Occipital lobe (tissue), 2 donors: Measurements from ENCODE around the gene FLAD1. TPM values are rescaled to one million over a fixed set of nuclear protein-coding genes. Genes with fewer than 3 reads are reported as not detected.

Source experiments
- DNase-seq: peaks from one replicate; lab custom pipeline; 2025; lab: John Stamatoyannopoulos, UW
- total RNA-seq: library from RNA; depleted of rRNA; stranded (reverse); fragments of >200 nt; gene quantifications from one replicate; pipeline ENCODE4 v1.2.3, GENCODE V29; 2014

Gene FLAD1
- total RNA-seq, 1 donor from 2014 or later: 17.2 TPM

- DNase-seq: no peak
These were observed 31.1 kb upstream of the FLAD1 start for GRCh38 chr1:154951901-154952657.

GRCh38 chr1:154952664-154953063, 30.5 kb upstream of the FLAD1 start:
- DNase-seq: no peak

- DNase-seq: no peak
These were observed 29.5 kb upstream of the FLAD1 start for GRCh38 chr1:154953611-154954038.

DNA sequence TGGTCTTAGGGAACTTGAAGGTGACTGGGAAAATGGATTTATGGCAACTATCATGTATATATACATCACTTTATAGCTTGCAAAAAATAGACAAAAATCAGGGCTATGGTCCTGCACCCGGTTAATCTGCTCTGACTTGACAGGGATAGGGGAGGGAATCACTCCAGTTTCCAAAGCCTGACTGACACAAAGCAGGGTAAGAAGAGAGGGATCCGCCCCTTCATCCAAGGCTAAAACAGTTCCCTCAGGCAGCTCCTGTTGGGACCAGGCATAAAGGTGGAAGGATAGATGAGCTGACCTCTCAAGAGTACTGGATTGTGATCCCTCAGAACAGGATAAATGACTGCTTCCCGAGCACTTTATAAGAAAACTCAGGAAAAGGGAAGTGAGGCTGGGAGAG, 28.6 kb upstream of the FLAD1 start:
- DNase-seq: no peak

DNA sequence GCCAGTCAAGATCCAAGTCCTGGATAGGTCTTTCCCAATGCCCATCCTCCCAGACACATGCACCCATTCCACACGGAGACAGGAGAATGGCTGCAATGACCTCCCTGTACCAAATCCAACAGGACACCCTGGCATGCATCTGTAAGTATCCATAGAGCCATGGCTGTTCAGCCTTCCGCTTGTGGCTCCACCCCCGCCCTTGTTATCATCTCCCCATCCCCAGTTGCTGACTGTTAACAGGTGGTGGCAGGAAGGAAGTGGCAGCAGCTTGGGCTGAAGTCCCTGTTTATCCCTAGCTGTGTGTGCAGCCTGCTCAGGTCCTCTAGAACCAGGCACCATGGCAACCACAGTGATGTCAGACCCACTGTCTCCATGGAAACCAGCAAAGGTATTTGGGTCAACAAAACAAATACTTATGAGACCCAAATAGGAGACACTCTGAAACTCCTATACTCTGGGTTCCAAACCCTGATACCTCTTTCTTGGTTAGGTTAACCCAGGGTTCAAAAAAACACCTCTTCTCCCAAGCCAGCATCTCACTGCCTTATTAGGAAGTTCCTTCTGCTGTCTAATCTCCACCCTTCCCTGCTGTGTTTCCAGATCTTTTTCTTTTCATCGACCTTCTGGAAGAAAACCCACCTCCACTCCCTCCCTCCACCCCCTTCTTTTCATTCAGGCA, 28.0 kb upstream of the FLAD1 start:
- DNase-seq: peak; percentile 76

- DNase-seq: peak; percentile 68
These were observed 27.2 kb upstream of the FLAD1 start, which contains the start of gene PBXIP1 for GRCh38 chr1:154955718-154956543. Gene PBXIP1, minus strand, starts transcription at chr1:154956099. Its CDS starts 2,378 bp downstream, at chr1:154953721.

- DNase-seq: no peak
These were observed 26.6 kb upstream of the FLAD1 start for GRCh38 chr1:154956544-154956941.

DNA sequence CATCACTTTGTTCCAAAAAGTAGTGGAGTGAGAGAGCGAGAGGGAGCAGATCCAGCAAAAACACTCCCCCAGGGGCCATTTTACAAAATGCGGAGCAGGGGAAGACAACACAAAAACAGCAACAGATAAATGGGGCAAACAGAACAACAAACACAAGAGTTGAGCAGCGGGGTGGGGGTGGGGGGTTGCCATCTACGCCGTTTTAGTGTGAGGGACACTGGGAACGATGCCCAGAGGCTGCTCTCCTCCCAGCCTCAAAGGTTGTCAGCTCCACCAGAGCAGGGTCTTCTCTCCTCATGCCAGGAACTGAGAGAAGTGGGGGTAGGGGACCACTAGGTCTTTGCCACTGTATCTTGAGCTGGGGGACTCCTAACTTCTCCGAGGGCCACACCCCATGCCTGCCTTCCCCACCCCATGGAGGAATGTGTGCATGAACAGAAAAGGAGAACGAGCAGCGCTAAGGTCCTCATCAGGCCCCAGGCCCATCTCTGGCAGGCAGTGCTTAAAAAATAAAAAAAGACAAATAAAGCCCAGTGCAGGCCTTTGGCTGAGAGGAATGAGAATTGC, 26.0 kb upstream of the FLAD1 start:
- no peak for DNase-seq

DNA sequence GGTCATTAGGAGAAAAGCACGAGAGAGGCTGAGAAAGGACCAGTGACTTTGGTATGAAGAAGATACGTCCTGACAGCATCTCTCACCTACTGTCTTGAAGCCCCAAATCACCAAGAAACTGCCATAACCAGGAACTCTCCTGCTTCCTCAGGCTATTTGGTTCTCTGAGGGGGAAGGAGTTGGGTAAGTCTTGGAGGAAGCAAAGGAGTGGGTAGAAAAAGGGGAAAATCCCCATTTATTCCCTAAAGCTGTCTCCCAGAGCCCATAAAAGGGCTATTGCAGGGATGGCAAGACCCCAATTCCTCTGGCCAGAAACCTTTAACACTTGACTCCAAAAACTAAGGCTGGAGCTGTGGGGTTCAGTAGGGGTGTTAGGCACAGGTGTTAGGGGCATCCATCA, 25.1 kb upstream of the FLAD1 start:
- no peak for DNase-seq

- DNase-seq: no peak
These were observed 24.3 kb upstream of the FLAD1 start for GRCh38 chr1:154958681-154959425.

DNA sequence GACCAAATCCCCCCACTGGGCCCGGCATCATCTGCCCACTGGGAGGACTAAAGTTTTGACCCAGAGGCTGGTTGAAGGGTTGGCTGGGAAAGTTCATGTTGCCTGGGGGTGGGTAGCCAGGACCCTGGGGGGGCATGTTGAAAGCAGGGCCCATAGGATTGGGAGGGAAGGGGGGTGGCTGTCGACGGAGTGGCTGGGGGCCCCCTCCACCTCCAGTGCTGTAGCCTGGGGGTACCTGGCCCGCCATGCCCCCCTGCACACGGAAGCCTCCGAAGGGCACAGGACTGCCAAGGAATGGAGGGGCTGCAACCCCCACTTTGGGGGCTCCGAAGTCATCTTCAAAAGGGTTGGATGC, 23.7 kb upstream of the FLAD1 start:
- no peak for DNase-seq

- DNase-seq: no peak
These were observed 22.6 kb upstream of the FLAD1 start for GRCh38 chr1:154960446-154961136.

DNA sequence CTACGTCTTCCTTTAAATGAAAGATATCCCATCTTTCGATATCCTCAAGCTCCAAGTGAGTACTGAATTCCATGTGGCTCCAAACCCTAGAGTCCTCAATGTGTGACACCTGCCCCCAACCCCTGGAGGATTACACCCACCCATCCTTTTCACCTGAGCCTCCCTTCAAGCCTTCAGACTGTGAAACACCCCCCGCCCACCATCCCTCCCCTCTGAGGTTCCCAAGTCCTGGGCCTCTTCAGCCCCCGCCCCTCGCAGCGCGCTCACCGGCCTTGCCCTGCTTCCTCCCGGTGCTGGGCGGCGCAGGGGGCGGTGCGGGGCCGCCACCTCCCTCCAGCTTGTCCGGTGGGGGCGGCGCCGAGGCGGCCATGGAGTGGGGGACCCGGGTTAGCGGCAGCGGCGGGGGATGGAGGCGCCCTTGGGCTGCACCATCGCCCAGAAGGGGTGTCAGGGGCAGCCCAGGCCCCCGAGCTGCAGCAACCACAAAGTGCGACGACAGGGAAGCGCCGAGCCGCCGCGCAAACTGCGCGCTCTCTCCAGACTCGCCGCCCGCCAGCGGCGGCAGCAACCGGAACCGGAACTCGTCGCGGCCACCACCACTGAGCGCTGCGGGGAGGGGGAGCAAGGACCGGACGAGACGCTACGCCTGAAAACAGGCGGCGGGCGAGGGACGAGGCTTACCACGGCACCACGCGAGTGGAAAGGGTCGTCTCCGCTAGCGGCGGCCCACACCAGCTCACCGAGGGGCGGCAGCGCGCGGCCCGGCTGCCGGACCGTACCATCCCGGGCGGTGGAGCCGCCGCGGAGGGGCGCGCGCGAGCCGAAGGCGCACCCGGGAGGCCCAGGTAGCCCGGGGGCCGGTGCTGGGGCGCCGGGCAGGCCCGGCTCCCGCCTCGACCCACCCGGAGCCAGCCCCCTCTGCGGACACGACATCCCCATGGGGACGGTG, 21.7 kb upstream of the FLAD1 start, which contains the start of gene PYGO2:
Gene PYGO2, minus strand, starts transcription at position 576 of the 949 bp plus-strand sequence. Its CDS starts 206 bp downstream, at position 370.
- DNase-seq: peak; percentile 75

GRCh38 chr1:154962156-154962749, 20.9 kb upstream of the FLAD1 start:
- DNase-seq: no peak

- DNase-seq: no peak
These were observed 20.3 kb upstream of the FLAD1 start for GRCh38 chr1:154962795-154963330.

- no peak for DNase-seq
These were observed 19.5 kb upstream of the FLAD1 start for GRCh38 chr1:154963643-154964042.

- DNase-seq: no peak
These were observed 18.8 kb upstream of the FLAD1 start for GRCh38 chr1:154964359-154964758.

GRCh38 chr1:154966111-154966510, 17.0 kb upstream of the FLAD1 start:
- no peak for DNase-seq
